Medulla oblongata (tissue), 1 donor: Measurements from ENCODE around the gene HTR2A.

Source experiments
- DNase-seq: peaks from one replicate; pipeline ENCODE4 v3.0.0-alpha.2; 2015; ENCODE audit errors: extremely low spot score

HTR2A gene

DNA sequence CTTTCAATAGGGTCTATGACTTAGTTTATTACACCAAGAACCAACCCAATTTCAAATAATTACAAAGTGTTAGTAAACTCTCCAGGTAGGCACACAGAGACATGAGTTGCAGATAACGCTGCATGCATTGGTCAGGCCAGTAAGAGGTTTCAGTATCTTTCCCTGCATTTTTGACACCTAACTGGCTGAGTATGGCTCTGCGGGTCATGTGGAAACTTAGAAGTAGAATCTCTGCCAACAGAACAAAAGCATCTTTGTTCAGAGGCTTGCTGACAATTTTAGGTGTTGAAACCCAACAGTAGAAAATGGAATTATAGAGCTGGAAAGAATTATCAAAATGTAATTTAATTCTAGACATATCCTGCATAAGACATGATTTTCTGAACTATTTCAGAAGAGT, 25.3 kb downstream of the HTR2A start:
- peak; percentile 50 for DNase-seq

DNA sequence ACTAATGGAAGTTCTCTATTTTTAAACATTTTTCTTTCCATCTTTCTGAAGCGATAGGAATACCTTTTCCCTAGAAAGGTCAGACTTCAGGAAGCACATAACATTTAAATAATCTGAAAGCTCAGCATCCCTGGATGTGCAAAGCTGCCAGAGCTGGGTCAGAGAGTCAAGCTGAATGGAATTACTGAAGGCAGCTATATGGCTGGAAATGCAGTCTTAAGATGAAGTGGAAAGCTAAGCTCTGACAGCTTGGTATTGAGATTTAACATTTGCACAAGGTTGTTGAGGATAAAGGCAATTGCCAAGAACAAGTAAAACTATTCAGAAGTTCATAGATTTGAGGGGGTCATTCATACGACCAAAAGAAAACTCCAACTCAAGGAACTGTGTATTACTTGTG, 28.8 kb downstream of the HTR2A start:
- no peak for DNase-seq

DNA sequence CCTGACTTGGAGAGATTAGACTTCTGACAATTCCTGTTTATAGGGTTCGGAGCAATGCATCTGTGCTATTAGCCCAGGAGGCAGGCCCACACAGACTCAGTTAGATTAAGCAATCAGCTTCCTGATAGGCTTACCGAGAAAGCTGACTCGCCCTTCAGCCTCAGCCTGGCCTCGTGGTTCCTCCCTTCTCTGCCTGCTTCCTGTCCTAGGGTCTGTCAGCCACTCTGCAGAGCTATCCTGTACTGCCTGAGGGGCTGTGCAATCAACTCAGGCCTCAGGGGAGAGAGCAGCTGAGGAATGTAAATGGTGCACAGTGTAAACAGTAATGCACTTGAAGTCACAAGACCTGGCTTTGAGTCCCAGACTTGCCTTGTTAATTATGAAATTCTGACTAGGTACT, 30.7 kb downstream of the HTR2A start:
- DNase-seq = peak; percentile 31

GRCh38 chr13:46864941-46865340, 31.9 kb downstream of the HTR2A start:
- no peak for DNase-seq

GRCh38 chr13:46861959-46862358, 34.9 kb downstream of the HTR2A start:
- no peak for DNase-seq

- DNase-seq = no peak
These were observed 36.1 kb downstream of the HTR2A start for GRCh38 chr13:46860722-46861121.

DNA sequence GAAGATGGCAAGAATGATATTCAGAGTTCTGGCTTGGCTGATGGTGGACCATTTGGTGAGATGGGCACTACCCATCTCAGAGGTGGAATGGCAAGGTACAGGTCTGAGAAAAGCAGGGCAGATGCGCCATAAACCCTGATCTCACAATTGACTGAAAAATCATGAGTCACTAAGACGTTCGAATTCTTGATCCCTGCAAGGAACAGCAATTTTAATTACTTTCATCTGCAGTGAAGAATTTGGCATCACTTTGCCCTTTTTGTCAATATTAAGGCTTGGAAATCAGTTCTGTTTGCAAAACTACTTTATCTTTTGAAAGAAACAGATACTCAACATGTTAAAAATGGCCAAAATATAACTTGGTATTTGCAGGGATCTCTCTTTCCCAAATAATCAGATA, 38.1 kb downstream of the HTR2A start:
- DNase-seq = no peak

DNA sequence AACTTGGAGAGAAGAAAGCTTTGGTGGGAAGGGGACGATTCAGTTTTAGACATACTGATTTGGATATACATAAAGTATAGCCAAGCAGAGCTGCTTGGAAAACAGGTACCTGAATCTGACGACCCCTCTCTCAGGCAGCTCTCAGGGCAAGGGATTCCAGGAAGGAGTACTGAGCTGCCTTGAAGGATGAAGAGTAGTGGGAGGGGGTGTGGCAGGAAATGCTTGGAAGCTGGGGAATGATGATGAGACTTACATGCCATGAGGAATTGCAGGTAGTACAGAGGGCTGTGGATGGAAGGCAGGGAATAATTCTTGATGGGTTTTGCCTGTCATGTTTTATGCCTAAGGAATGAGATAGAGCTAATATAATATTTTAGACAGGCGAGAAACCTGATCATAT, 38.7 kb downstream of the HTR2A start:
- DNase-seq = no peak

DNA sequence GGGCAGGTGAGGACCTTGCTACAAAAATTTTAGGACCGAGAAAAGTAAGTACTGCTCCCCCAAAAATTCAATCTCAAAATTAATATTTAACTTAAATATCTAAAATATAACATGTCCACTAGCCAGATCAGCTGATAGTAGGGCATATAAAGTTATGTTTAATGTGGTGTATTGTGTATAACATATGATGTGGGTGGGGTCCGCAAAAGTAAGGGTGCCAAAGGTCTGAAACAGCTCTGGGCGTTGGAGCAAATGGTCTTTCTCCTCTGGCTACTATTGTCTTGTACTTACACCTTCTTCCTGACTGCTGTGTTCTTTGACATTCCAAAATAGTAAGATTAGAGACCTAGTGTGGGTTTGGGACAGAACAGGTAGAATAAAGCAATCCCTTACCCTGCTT, 41.2 kb downstream of the HTR2A start:
- DNase-seq = no peak

DNA sequence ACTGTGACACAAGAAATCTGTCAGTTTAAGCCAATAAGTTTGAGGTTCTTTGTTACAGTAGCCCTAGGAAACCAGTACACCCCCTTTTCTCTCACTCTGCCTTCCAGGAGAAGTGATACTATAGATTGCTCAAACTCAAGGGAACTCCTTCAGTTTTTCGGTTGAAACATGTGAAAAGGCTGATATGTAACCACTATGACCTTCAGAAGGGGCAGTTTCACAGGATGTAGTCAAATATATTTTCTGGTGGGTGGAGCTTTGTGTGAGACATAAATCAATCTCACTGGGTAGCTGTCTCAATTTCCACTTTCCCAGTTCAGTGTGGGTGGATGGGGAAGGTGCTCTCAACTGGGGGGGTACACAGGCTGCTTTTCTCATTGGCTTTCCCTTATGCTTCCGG, 41.7 kb downstream of the HTR2A start:
- no peak for DNase-seq

DNA sequence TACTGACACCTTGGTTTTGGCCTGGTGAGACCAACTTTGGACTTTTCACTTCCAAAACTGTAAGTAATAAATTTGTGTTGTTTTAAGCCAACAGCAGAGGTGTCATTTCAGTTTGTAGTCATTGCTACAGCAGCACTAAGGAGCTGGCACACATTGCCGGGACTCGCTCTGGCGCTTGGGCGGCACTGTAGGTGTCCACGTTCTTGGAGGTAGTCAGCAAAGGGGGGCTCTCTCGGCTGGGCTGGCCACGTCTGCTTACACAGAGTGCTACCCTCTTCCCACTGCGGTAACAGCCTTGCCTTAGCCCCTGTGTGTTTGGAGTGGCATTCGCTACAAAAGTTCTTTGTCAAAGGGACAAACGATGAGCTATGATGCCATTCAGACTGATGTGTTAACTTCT, 44.7 kb downstream of the HTR2A start:
- DNase-seq = no peak

DNA sequence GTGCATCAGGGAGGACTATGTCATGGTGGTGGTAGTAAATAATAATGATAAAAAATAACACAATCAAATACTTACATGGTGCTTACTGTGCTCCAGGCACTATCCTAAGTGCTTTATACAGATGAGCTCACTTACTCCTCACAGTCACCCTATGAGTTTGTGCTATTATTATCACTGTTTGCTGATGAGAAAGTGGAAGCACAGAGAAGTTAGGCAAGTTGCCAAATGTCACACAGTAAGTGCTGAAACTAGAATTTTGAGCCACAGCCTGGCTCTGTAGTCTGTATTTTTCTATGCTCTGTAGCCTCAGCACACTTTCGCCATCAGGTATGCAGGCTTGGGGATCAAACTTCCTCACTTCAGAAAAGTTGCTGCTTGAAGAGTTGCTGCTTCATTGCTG, 46.6 kb downstream of the HTR2A start:
- no peak for DNase-seq

GRCh38 chr13:46846726-46847125, 50.1 kb downstream of the HTR2A start:
- DNase-seq = peak; percentile 24

DNA sequence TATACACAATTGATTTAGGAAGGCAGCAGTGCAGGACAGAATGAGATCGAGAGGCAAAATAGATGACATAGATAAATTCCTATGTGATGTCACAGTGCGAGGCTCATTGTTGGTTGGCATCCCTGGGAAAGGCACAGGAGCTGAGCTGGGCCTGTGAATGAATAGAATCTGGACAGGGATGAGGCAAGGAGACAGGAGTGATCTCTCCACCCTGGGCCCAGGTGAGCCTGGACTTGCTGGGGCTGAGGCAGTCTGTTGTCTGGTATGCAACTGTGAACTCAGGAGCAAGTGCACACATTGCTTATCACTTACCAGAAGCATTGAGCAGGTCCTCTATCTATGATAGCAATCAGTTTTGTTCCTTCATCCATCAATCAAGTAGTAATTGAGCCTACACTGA, 51.7 kb downstream of the HTR2A start:
- no peak for DNase-seq

DNA sequence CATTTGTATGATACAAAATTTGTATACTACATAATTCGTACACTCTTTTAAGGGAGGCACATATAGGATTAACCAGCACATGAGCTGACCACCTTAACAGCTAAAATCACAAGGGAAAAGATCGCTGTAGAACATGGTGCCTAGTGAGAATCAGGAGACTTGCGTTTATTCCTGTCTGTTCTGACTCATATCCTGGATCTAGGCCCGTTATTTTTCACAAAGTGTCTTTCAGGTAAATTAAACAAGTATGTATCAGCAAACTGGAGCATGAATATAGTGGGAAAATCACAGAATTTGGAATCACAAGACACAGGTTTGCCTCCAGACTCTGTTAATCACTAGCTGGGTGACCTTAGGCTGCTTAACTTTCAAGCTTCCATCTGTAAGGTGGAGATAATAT, 52.4 kb downstream of the HTR2A start:
- no peak for DNase-seq

DNA sequence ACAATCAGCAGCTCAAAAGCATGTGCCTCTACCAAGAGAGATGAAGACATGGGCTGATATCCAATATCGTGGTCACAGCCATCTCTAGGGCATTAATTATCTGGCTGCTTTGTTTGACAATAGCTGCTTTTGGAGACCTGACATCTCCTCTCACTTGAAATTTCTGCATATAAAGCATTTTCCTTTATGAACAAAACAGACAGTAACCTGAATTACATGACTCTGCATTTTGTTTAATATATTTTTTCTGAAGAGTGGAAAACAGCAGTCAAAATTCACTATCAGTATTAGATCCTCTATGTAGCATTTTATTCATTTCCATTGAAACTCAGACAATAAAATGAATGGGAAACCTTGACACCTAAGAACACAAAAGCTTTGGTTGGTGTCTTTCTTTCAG, 57.5 kb downstream of the HTR2A start:
- DNase-seq = no peak

- no peak for DNase-seq
These were observed 62.2 kb downstream of the HTR2A start for GRCh38 chr13:46834657-46835056.

DNA sequence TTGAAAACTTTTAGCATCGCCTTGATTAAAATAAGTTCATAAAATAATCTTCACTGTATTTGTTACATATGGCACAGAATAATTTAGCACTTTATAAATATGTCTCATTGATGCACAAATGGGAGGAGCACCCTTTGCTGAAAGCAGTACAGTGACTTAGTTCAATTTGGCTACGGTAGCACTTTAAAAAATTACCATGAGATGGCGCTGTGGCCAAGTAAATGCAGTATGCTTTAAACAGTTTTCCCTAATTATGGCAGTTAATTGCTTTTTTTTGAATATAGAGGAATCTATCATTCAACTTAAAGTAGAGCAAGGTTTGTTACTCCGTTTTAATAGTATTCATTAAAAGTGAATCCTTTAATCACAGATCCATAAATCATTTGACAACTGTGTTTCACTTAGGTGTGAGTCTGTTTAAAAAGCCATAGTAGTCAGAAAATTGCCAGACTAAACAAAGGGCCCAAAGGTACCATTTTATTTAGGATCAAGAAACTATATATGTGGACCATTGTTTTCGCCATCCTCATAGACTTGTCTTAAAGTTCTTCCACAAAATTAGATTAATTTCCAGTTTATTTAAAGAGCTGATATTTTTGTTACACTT, 65.2 kb downstream of the HTR2A start:
- DNase-seq = peak; percentile 72

DNA sequence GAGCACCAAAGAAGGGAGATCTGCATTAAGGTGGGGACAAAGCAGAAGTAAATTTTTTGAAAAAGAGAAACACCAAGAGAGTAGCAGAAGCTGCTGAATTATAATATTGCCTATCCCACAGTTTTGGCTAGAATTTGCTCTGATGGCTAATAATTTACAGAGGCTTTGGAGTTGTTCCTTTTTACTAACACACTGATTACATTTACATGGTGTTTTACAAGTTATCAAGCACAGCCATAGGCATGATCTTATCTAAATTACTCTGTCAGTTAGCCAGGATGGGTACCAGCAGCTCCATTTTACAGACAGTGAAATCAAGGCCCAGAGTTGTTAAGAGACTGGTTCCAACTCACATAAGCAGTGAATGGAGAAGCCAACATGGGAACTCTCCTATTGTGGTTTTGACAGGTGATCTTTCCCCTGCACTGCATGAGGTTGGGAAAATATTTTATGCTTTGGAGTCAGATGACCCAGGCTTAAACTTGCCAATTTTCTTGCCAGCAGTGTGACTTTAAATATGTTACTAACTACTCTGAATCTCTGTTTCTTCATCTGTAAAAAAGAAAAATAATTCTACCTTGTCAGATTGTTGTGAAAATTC, 66.3 kb downstream of the HTR2A start:
- no peak for DNase-seq

- DNase-seq = no peak
These were observed 74.3 kb downstream of the HTR2A start for GRCh38 chr13:46822551-46822950.

- DNase-seq = no peak
These were observed 78.9 kb downstream of the HTR2A start for GRCh38 chr13:46817838-46818476.

GRCh38 chr13:46817095-46817494, 79.8 kb downstream of the HTR2A start:
- DNase-seq = no peak

DNA sequence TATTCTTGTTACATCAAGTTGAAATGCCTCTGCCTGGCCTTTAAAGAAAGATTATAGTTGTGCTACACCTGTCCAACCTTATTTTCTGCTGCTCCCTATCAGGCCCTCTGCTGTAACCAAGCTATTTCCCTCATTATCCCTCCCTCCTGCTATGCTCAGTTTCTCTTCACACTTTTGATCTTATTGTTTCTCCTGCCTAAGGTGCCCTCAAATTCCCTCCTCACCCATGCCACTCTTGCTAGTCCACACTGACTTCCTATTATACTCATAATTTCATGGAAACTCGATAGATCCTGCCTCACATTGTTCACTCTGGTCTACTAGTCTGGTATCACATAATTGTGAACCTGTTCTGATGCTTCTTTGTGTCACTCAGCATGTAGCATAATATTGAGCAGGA, 80.5 kb downstream of the HTR2A start:
- DNase-seq = no peak
